NK-92 (cell line): ENCODE data around the gene SRP9.
"Not testable (repeated sequence)": the region's sequence is repeated elsewhere in the genome, so short reads cannot be mapped to it uniquely, and the experiment has no call there.

Experiments
- DNase-seq: peaks from one replicate; lab custom pipeline; 2025; ENCODE audit not compliant: unreplicated experiment; lab: John Stamatoyannopoulos, UW

The SRP9 gene

DNA sequence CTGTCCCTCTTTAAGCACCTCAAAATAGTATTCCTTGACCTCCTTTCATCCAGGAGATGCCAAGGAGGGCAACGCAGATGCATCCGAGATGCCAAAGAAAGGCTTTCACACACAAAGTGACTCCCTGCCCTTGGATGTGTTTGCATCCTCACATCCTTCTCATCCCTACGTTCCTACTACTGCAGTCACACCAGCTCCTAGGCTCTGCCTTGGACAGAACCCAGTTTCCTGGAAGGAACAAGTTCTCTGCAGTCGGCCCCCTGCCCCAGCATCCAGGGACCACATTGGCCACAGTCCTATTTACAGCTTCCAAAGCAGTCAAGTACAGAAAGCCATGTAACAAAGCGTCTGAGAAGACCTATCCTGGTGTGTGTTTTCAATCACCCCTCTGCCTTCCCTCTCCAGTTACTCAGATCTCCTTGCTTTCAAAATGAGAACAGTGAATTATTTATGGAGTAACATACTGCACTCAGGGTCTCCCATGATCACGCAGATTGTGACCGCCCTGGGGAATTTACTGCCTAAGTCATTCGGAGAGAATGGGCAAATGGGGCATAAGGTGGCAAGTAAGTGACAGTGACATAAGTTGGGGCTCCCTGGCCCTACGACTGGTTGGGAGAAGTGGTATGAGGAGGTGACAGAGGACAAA lies 21.8 kb upstream of the SRP9 start:
- no peak for DNase-seq

DNA sequence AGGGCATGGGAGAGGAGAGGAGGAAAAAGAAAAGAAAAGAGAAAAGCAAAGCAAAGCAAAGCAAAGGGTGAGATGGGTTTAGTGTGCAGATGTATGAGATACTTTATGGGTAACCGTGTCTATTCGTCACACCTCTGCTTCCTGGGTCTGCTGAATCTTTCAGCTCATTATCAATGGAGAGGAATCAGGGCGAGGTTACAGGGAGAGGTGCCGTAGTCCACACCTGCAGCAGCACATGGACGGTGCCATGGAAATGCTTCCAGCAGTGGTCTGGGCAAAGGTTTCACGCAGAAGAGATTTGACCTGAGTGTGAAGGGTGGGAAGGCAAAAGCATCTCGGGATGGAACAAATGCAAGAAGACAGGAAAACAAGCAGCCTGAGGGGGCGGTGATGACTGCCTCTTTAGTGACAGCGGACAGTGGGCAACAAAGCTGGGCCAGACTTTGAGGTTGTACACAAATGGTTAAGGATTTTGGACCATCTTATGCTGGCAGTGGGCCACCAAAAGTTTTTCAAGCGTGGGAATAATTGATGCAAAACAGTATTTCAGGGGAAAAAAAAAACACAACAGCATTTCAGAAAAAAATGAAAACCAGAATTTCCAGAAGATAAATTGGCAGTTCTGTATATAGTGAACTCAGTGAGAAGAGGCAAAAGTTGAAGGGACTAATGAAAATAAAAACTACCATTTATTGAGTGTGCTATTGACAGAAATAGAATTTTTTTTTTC lies 19.5 kb upstream of the SRP9 start:
- no peak for DNase-seq

DNA sequence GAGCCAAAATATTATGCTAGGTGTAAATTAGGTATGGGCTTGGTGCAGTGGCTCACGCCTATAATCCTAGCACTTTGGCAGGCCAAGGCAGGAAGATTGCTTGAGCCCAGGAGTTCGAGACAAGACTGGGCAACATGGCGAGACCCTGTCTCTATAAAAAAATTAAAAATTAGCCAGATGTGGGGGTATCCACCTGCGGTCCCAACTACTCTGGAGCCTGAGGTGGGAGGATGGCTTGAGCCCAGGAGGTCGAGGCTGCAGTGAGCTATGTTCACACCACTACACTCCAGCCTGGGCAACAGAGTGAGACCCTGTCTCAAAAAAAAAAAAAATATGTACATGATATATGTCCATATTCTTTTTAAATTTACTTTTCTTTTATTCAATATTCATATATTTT lies 17.7 kb upstream of the SRP9 start:
- DNase-seq, result not testable (repeated sequence)

- no peak for DNase-seq
Observed at GRCh38 chr1:225760531-225760930, 17.1 kb upstream of the SRP9 start.

DNA sequence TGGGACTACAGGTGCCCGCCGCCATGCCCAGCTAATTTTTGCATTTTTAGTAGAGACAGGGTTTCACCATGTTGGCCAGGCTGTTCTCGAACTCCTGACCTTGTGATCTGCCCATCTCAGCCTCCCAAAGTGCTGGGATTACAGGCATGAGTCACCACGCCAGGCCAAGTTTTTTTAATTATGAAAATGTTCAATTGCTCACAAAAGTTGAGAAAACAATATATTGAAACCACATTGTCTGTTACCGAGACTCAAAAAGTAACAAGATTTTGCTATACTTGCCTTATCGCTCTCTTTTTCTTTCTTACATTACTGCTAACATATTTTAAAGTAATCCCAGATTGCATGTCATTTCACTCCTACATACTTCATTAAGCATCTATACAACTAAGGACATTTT lies 16.2 kb upstream of the SRP9 start:
- not testable (repeated sequence) for DNase-seq

- DNase-seq, result no peak
Observed at GRCh38 chr1:225762002-225762441, 15.6 kb upstream of the SRP9 start.

DNA sequence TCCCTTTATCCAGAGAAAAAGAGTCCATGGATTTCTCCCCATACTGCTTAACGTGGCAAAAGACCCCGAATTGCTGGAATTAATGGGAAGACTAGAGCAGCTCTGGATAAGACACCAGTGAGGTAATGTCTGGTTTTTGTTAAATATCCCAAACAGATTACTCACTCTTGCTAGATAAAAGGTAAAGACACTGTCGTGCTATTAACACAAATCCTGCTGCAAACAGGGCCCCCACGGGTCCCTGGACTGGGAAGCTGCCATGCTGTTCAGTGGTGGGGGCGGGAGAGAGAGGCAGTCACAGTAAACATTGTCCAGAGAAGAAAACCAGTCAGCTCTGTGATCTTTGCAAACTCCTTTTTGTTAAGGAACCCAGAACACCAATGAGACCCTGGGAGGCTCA lies 15.2 kb upstream of the SRP9 start:
- DNase-seq, result no peak

- DNase-seq, result no peak
Observed at GRCh38 chr1:225763716-225764548, 13.7 kb upstream of the SRP9 start.

DNA sequence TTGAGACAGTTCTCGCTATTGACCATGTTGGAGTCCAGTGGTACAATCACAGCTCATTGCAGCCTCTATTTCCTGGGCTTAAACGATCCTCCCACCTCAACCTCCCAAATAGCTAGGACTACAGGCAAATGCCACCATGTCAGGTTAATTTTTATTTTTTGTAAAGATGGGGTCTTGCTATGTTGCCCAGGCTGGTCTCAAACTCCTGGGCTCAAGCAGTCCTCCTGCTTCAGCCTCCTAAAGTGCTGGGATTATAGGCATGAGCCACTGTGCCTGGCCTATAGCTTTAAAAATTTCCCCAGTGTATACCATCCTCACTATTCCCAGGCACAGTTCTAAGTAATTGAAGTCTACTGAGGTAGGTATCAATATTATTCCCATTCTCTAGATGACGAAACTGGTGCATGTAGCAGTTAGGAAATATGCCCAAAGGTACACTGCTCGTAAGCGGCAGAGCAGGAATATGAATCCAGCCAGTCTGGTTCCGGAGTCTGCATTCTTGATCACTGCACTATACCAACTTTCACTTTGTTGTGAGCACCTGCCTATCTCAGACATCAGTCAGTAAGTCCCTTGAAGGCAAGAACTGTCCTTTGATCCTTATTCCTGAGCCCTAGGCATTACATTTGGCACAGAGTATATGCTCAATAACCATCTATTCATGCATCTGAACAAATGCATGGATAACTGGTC lies 11.5 kb upstream of the SRP9 start:
- DNase-seq, result no peak

DNA sequence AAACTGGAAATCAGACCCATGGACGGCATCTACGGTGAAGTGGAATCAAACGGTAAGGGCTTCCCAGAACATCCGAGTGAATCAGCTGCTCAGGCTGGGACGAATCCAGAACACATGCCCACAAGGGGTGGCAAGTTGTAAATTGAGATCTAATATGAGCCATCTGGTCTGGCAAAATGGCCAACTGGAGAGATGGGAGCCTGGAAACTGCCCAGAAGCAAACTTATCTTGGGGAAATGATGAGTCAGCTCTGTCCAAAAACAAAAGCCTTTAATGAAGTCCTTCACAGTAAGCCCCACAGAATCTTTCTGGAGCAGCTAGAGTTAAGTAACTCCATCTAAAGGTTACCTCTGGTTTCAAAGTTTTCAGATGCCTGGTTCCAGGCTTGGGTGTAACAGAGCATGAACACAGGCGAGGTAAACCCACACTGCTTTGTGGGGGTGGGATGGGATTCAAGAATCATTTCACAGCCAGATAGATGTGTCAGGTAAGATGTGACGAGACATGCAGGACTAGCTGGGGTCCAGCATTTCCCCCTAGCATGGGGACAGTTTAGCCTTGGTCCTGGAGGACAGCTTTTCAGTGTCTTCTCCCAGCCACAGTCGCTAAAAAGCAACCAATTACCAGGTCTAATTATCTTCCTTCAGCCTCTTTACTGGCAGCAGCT lies 10.5 kb upstream of the SRP9 start:
- DNase-seq, result no peak

- no peak for DNase-seq
Observed at GRCh38 chr1:225767634-225768540, 9.7 kb upstream of the SRP9 start.

- DNase-seq, result no peak
Observed at GRCh38 chr1:225768662-225769426, 8.8 kb upstream of the SRP9 start.

DNA sequence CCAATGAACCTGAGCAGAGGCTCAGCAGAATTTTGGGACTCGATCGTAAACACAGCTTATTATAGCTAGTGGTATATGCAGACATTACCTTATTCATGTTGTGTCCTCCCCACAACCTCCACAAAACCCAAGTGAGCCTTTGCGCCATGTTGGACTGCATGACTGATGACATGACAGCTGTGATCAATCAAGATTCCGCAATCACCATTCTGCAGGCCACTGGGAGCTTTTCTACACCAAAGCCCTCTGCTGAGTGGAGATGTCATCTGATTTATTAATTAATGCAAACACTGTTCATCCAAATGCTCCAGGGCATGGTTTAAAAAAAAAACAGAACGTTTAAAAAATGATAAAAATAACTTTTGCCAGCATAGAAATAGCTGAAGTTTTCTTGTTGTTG lies 7.9 kb upstream of the SRP9 start:
- no peak for DNase-seq

- no peak for DNase-seq
Observed at GRCh38 chr1:225770561-225771248, 6.9 kb upstream of the SRP9 start.

DNA sequence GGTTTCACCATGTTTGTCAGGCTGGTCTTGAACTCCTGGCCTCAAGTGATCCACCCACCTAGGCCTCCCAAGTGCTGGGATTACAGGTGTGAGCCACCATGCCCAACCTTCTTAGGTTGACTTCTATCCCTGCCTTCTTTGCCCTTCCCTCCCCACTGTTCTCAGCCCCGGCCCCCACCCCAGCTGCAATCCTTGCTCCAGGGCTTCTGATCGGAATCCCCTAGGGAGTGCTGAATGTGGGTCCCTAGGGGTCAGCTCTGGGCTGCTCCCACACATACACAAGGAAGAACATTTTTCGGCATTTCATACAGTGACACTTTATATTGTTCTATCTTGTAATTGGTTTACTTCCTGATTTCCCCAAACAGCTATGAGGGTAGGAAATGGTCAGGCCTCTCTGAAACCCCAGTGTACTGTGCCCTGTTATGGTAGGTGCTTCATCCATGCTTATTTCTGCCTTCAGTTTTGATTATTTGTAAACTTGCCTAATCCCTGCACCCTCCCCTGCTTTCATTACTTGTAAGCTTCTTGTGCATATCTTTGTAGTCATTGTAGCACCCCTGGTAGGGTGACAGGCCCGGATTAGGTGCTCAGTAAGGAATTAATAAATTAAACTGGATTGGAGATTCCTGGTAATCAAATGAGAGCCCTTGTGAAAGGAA lies 5.8 kb upstream of the SRP9 start:
- no peak for DNase-seq

GRCh38 chr1:225772323-225772768 lies 5.3 kb upstream of the SRP9 start:
- DNase-seq, result no peak

GRCh38 chr1:225772848-225773247 lies 4.8 kb upstream of the SRP9 start:
- no peak for DNase-seq
